HepG2 (cell line): ENCODE measurements around the gene CD2.

Experiments
- CEBPB ChIP-seq: IDR thresholded peaks from 2 replicates; pipeline ENCODE4 v1.6.1; 2011; ENCODE audit warnings: low read depth, low read length, improper control_type of control experiment, borderline replicate concordance
- CEBPG ChIP-seq: IDR thresholded peaks from 2 replicates; pipeline ENCODE4 v1.6.1; 2016
- CTCF ChIP-seq: sonication (generic); formaldehyde crosslinking; IDR thresholded peaks from 2 replicates; pipeline ENCODE4 v1.5.0; 2020; ENCODE audit warnings: mild to moderate bottlenecking, missing genetic modification reagents, moderate library complexity
- EED ChIP-seq: sonication (generic); formaldehyde crosslinking; IDR thresholded peaks from 2 replicates; pipeline ENCODE4 v1.5.0; 2020; ENCODE audit warnings: mild to moderate bottlenecking, missing genetic modification reagents
- EP300 ChIP-seq, 3 experiments: sonication (generic) in 1 of 3; formaldehyde crosslinking in 1 of 3; IDR thresholded peaks; 2 replicates each; pipeline versions ENCODE4 v1.5.1 to v1.6.1; 2011 to 2020; ENCODE audit warnings: low read depth in 2 of 3, low read length in 2 of 3, borderline replicate concordance in 1 of 3, improper control_type of control experiment in 1 of 3, mild to moderate bottlenecking in 1 of 3, missing genetic modification reagents in 1 of 3, moderate library complexity in 1 of 3
- FOSL1 ChIP-seq: sonication (generic); formaldehyde crosslinking; IDR thresholded peaks from 2 replicates; pipeline ENCODE4 v1.9.0; 2021; ENCODE audit warnings: missing genetic modification reagents, borderline replicate concordance
- HDAC2 ChIP-seq: sonication (generic); formaldehyde crosslinking; IDR thresholded peaks from 2 replicates; pipeline ENCODE4 v1.4.0; 2020; ENCODE audit warnings: missing genetic modification reagents
- NCOA1 ChIP-seq: sonication (generic); formaldehyde crosslinking; IDR thresholded peaks from 2 replicates; pipeline ENCODE4 v1.9.0; 2021; ENCODE audit warnings: missing genetic modification reagents
- NFE2L2 ChIP-seq: fragments of 150-350 bp; IDR thresholded peaks from 2 replicates; pipeline ENCODE4 v1.6.1; 2014; ENCODE audit warnings: low read length
- RFX5 ChIP-seq: IDR thresholded peaks from 2 replicates; pipeline ENCODE4 v1.6.1; 2011; ENCODE audit warnings: low read depth, low read length, improper control_type of control experiment
- ZBTB8A ChIP-seq: sonication (generic); formaldehyde crosslinking; IDR thresholded peaks from 2 replicates; pipeline ENCODE4 v1.4.0; 2020; ENCODE audit warnings: mild to moderate bottlenecking, low read depth, missing genetic modification reagents, borderline replicate concordance
- ZNF362 ChIP-seq: sonication (generic); formaldehyde crosslinking; IDR thresholded peaks from 2 replicates; pipeline ENCODE4 v1.4.0; 2020; ENCODE audit warnings: missing genetic modification reagents, mild to moderate bottlenecking, borderline replicate concordance
- ZNF607 ChIP-seq: sonication (generic); formaldehyde crosslinking; IDR thresholded peaks from 2 replicates; pipeline ENCODE4 v1.5.1; 2020; ENCODE audit warnings: missing genetic modification reagents, mild to moderate bottlenecking, borderline replicate concordance
- ZSCAN30 ChIP-seq: sonication (generic); formaldehyde crosslinking; IDR thresholded peaks from 2 replicates; pipeline ENCODE4 v1.5.0; 2020; ENCODE audit warnings: mild to moderate bottlenecking, missing genetic modification reagents

DNA sequence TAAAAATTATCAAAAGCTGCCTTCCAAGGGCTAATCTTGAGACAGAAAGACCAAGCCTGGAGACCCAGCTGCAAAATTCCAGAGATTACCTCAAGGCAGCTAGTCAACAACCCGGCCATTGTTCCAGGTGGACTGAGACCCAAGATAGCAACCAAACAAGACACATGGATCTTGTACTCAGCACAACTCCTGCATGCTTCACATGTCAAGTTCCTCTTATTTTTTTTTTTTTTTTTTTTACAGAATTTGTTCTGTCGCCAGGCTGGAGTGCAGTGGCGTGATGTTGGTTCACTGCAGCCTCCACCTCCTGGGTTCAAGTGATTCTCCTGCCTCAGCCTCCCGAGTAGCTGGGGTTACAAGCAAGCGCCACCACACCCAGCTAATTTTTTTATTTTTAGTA is 40.1 kb downstream of the CD2 start:
- TF ChIP-seq ZBTB8A (CRISPR knock-in tag) (no peak), ZSCAN30 (CRISPR knock-in tag) (no peak), ZNF607 (CRISPR knock-in tag) (no peak), ZNF362 (CRISPR knock-in tag) (no peak), FOSL1 (CRISPR knock-in tag) (no peak), EED (CRISPR knock-in tag) (no peak), CEBPG (CRISPR knock-in tag) (no peak), CTCF (CRISPR knock-in tag) (no peak), EP300 (IDR thresholded peaks at IDR 0.05; ENCODE audit: low read depth in 2 of 2, low read length in 2 of 2) (no peak), EP300 (CRISPR knock-in tag; IDR thresholded peaks at IDR 0.05; ENCODE audit: borderline replicate concordance) (no peak), NCOA1 (CRISPR knock-in tag) (no peak), CEBPB (no peak), RFX5 (no peak), HDAC2 (no peak), NFE2L2 (no peak)
